ENCODE measurements around the gene INAFM2.

DNA sequence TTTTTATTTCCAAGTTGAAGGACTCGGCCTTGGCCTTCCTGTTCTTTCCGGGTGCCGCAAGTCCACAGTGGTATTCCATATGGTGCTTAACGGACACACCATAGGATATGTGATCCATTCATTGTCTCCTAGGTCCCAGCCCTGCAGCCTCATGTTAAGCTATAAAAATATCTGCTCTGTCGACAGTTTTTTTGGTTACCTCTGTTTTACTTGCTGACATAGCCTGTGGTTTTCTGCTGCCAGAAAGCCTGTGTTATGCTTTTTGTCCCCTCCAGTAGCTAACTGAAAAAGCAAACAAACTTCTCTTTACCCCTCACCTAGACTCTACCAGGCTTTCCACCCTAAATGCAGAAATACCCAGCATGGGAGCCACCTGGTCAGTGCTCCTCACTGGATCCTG, 5.3 kb downstream of the INAFM2 start:
- TF ChIP-seq JUNB (IDR thresholded peaks at IDR 0.05) (no peak), SMC3 (IDR thresholded peaks at IDR 0.05; ENCODE audit: borderline replicate concordance, low read length) (no peak), MXI1 (IDR thresholded peaks at IDR 0.05; ENCODE audit: low read depth, low read length) (no peak), ZNF384 (IDR thresholded peaks at IDR 0.05; ENCODE audit: borderline replicate concordance, low read depth, low read length) (no peak)
- TF ChIP-seq, protein P1, sequence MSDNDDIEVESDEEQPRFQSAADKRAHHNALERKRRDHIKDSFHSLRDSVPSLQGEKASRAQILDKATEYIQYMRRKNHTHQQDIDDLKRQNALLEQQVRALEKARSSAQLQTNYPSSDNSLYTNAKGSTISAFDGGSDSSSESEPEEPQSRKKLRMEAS (IDR thresholded peaks at IDR 0.05; ENCODE audit: low read depth, low read length), result no peak
- TF ChIP-seq, protein P2, sequence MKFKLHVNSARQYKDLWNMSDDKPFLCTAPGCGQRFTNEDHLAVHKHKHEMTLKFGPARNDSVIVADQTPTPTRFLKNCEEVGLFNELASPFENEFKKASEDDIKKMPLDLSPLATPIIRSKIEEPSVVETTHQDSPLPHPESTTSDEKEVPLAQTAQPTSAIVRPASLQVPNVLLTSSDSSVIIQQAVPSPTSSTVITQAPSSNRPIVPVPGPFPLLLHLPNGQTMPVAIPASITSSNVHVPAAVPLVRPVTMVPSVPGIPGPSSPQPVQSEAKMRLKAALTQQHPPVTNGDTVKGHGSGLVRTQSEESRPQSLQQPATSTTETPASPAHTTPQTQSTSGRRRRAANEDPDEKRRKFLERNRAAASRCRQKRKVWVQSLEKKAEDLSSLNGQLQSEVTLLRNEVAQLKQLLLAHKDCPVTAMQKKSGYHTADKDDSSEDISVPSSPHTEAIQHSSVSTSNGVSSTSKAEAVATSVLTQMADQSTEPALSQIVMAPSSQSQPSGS (IDR thresholded peaks at IDR 0.05; ENCODE audit: low read length), result no peak
- TF ChIP-seq, protein P3, sequence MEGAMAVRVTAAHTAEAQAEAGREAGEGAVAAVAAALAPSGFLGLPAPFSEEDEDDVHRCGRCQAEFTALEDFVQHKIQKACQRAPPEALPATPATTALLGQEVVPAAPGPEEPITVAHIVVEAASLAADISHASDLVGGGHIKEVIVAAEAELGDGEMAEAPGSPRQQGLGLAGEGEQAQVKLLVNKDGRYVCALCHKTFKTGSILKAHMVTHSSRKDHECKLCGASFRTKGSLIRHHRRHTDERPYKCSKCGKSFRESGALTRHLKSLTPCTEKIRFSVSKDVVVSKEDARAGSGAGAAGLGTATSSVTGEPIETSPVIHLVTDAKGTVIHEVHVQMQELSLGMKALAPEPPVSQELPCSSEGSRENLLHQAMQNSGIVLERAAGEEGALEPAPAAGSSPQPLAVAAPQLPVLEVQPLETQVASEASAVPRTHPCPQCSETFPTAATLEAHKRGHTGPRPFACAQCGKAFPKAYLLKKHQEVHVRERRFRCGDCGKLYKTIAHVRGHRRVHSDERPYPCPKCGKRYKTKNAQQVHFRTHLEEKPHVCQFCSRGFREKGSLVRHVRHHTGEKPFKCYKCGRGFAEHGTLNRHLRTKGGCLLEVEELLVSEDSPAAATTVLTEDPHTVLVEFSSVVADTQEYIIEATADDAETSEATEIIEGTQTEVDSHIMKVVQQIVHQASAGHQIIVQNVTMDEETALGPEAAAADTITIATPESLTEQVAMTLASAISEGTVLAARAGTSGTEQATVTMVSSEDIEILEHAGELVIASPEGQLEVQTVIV (IDR thresholded peaks at IDR 0.05; ENCODE audit: borderline replicate concordance, partially characterized antibody), result no peak
